A673 (cell line): ENCODE results near the gene TOP2B. TPM values are rescaled to one million over a fixed set of nuclear protein-coding genes. Genes with fewer than 3 reads are reported as not detected.

Experiments used
- BruUV-seq: library from RNA; stranded (reverse); fragments of 400-500 nt; replicated peaks from 2 replicates; lab custom pipeline; 2021; lab: Mats Ljungman, UMichigan
- CTCF ChIA-PET: fragments of 300-600 bp; sonication (Branson Sonifier 250); formaldehyde crosslinking; loops from one replicate; lab custom pipeline; 2022; ENCODE audit warnings: antibody characterized with exemption; lab: Charles Lee
- POLR2A ChIA-PET: fragments of 300-600 bp; sonication (Branson Sonifier 250); formaldehyde crosslinking; loops from one replicate; lab custom pipeline; 2022; ENCODE audit warnings: antibody characterized with exemption; ENCODE audit not compliant: low non-redundant PET; lab: Charles Lee
- DNase-seq: peaks from one replicate; pipeline ENCODE4 v3.0.0-alpha.2; 2015; ENCODE audit warnings: low spot score
- H3K27ac ChIP-seq: fragments of 200-600 bp; sonication (generic); 2 replicates; pipeline ENCODE4 v1.5.1; 2016; ENCODE audit warnings: mixed run types, low read depth, mild to moderate bottlenecking, mixed read lengths, antibody characterized with exemption, low read length; ENCODE audit not compliant: poor library complexity, severe bottlenecking
- H3K27me3 ChIP-seq: fragments of 200-600 bp; sonication (generic); replicated peaks from 2 replicates; pipeline ENCODE4 v1.6.1; 2017; ENCODE audit warnings: mixed run types, low read depth, mild to moderate bottlenecking, mixed read lengths, antibody characterized with exemption, low read length; ENCODE audit not compliant: insufficient read depth, poor library complexity
- H3K36me3 ChIP-seq: fragments of 200-600 bp; sonication (generic); 2 replicates; pipeline ENCODE4 v1.6.1; 2016; ENCODE audit warnings: mixed run types, mild to moderate bottlenecking, mixed read lengths, antibody characterized with exemption, low read length; ENCODE audit not compliant: insufficient read depth, poor library complexity, severe bottlenecking
- H3K4me1 ChIP-seq: fragments of 200-600 bp; sonication (generic); 2 replicates; pipeline ENCODE4 v1.6.1; 2017; ENCODE audit warnings: mixed run types, mild to moderate bottlenecking, mixed read lengths, antibody characterized with exemption, low read length; ENCODE audit not compliant: insufficient read depth, poor library complexity, severe bottlenecking
- H3K4me3 ChIP-seq: fragments of 200-600 bp; sonication (generic); 2 replicates; pipeline ENCODE4 v1.5.1; 2016; ENCODE audit warnings: low read depth, mixed run types, mild to moderate bottlenecking, mixed read lengths, low read length; ENCODE audit not compliant: poor library complexity, severe bottlenecking
- H3K9me3 ChIP-seq: fragments of 200-600 bp; sonication (generic); 2 replicates; pipeline ENCODE4 v1.6.1; 2016; ENCODE audit warnings: mixed run types, low read depth, mild to moderate bottlenecking, mixed read lengths, antibody characterized with exemption, low read length; ENCODE audit not compliant: poor library complexity, severe bottlenecking
- EZH2 ChIP-seq: fragments of 200-600 bp; sonication (generic); IDR thresholded peaks from 2 replicates; pipeline ENCODE4 v1.6.1; 2017; ENCODE audit warnings: borderline replicate concordance, low read depth, mild to moderate bottlenecking, mixed read lengths, antibody characterized with exemption, low read length; ENCODE audit not compliant: poor library complexity, severe bottlenecking
- intact Hi-C: fragments of 100-400 bp; cut with micrococcal nuclease; formaldehyde crosslinking; loops from one replicate; pipeline ENCODE4 v1.10.0; 2022; ENCODE audit not compliant: unreplicated experiment
- total RNA-seq: library from RNA; stranded (reverse); gene quantifications from 2 replicates; pipeline ENCODE4 v1.2.3, GENCODE V29; 2021
- TF ChIP-seq, protein P1 (sequence below): fragments of 300-800, 200-600 bp; sonication (generic); conservative IDR thresholded peaks from 2 replicates; pipeline ENCODE4 v1.5.1; 2017; ENCODE audit warnings: low read depth, mild to moderate bottlenecking, antibody characterized with exemption, low read length, moderate library complexity, mixed read lengths

TOP2B gene
- total RNA-seq, 1 experiment from 2014 or later: 154 TPM

- no TSS peak for BruUV-seq
- POLR2A ChIA-PET: no interaction called here
- Histone ChIP-seq H3K36me3 (peaks cover 89% of the 10 kb centered on the region), H3K9me3 (no peaks in the 10 kb centered on the region), H3K27me3 (no peaks in the 10 kb centered on the region), H3K4me3 (no peak overlapping the region), H3K27ac (no peak overlapping the region), H3K4me1 (no peaks in the 10 kb centered on the region)
- CTCF ChIA-PET: no interaction called here
- intact Hi-C loops: no loop called here
- TF ChIP-seq EZH2: no peak
- TF ChIP-seq, protein P1, sequence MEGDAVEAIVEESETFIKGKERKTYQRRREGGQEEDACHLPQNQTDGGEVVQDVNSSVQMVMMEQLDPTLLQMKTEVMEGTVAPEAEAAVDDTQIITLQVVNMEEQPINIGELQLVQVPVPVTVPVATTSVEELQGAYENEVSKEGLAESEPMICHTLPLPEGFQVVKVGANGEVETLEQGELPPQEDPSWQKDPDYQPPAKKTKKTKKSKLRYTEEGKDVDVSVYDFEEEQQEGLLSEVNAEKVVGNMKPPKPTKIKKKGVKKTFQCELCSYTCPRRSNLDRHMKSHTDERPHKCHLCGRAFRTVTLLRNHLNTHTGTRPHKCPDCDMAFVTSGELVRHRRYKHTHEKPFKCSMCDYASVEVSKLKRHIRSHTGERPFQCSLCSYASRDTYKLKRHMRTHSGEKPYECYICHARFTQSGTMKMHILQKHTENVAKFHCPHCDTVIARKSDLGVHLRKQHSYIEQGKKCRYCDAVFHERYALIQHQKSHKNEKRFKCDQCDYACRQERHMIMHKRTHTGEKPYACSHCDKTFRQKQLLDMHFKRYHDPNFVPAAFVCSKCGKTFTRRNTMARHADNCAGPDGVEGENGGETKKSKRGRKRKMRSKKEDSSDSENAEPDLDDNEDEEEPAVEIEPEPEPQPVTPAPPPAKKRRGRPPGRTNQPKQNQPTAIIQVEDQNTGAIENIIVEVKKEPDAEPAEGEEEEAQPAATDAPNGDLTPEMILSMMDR: no peak
- no peak for DNase-seq
Measured at GRCh38 chr3:25610779-25611178, 53.9 kb downstream of the TOP2B start.

DNA sequence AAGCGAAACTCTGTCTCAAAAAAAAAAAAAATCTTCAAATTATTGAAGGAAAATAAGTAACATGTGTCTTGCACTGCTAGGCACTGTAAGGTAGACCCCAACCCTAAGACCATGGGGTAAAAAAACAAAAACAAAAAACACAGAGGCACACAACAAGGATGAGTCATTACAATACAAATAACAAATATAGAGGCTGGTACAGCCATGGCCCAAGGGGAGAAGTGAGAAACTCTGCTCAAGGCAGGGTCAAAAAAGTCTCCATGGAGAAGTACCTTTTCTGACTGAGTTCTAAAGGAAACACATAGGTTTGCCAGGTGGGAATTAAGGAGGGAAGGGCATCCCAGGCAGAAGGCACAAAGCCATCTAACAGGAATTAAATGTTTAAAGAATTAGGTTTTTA, 54.5 kb downstream of the TOP2B start:
- POLR2A ChIA-PET: no interaction called here
- BruUV-seq: no TSS peak
- Histone ChIP-seq H3K4me3 (no peak overlapping the region), H3K36me3 (peaks cover 88% of the 10 kb centered on the region), H3K27me3 (no peaks in the 10 kb centered on the region), H3K9me3 (no peaks in the 10 kb centered on the region), H3K4me1 (no peaks in the 10 kb centered on the region), H3K27ac (no peak overlapping the region)
- no peak for TF ChIP-seq EZH2
- TF ChIP-seq, protein P1: no peak
- CTCF ChIA-PET: no interaction called here
- intact Hi-C loops: no loop called here
- DNase-seq: no peak

DNA sequence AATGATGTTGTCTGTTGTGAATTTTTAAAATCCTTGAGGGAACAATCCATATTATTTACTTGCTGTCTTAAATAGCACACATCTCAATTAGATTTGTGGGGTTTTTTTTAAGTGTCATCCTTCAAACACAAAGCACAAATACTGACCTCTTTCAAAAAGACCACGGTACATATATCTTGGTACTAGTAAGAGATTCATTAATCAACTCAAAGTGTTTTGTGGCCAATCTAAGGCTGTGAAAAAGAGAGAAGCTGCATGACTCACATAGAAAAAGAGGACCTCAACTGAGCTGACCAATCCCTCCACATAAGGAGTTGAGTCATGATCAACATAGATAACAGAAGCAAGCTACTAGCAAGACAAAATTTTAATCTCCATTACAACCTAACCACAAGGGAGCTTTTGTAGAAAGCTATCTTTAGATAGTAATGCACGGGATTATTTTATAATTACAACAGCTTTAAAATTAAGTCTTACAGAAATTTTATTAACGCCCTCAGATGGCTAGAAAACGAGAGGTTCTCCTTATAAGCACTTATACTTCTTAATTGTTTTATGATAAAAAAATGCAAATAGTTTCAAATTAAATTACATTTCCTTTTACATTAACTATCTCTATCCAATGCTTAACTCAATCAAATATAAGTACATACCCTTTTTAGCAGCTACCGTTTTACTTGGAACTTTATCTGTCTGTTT, 60.5 kb downstream of the TOP2B start:
- H3K4me3 ChIP-seq: no peak overlapping the region
- no peaks in the 10 kb centered on the region for H3K4me1 ChIP-seq
- ChIA-PET POLR2A (no interaction called here), CTCF (no interaction called here)
- intact Hi-C loops: no loop called here
- no peaks in the 10 kb centered on the region for H3K27me3 ChIP-seq
- DNase-seq: peak; percentile 8
- H3K9me3 ChIP-seq: no peaks in the 10 kb centered on the region
- H3K36me3 ChIP-seq: peaks cover 68% of the 10 kb centered on the region
- no TSS peak for BruUV-seq
- no peak overlapping the region for H3K27ac ChIP-seq
- TF ChIP-seq EZH2: no peak
- TF ChIP-seq, protein P1: no peak
